HTR-8/SVneo (cell line): ENCODE data around the gene GIT1.

Experiments used
- DNase-seq: peaks from one replicate; pipeline ENCODE4 v3.0.0; 2011; ENCODE audit warnings: low spot score, mixed read lengths; ENCODE audit not compliant: insufficient read length
- FAIRE-seq: peaks from 2 replicates; lab custom pipeline; 2011; peaks lifted over from hg19 to GRCh38; lab: Jason Lieb, UNC

GIT1 gene, protein sequence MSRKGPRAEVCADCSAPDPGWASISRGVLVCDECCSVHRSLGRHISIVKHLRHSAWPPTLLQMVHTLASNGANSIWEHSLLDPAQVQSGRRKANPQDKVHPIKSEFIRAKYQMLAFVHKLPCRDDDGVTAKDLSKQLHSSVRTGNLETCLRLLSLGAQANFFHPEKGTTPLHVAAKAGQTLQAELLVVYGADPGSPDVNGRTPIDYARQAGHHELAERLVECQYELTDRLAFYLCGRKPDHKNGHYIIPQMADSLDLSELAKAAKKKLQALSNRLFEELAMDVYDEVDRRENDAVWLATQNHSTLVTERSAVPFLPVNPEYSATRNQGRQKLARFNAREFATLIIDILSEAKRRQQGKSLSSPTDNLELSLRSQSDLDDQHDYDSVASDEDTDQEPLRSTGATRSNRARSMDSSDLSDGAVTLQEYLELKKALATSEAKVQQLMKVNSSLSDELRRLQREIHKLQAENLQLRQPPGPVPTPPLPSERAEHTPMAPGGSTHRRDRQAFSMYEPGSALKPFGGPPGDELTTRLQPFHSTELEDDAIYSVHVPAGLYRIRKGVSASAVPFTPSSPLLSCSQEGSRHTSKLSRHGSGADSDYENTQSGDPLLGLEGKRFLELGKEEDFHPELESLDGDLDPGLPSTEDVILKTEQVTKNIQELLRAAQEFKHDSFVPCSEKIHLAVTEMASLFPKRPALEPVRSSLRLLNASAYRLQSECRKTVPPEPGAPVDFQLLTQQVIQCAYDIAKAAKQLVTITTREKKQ

DNA sequence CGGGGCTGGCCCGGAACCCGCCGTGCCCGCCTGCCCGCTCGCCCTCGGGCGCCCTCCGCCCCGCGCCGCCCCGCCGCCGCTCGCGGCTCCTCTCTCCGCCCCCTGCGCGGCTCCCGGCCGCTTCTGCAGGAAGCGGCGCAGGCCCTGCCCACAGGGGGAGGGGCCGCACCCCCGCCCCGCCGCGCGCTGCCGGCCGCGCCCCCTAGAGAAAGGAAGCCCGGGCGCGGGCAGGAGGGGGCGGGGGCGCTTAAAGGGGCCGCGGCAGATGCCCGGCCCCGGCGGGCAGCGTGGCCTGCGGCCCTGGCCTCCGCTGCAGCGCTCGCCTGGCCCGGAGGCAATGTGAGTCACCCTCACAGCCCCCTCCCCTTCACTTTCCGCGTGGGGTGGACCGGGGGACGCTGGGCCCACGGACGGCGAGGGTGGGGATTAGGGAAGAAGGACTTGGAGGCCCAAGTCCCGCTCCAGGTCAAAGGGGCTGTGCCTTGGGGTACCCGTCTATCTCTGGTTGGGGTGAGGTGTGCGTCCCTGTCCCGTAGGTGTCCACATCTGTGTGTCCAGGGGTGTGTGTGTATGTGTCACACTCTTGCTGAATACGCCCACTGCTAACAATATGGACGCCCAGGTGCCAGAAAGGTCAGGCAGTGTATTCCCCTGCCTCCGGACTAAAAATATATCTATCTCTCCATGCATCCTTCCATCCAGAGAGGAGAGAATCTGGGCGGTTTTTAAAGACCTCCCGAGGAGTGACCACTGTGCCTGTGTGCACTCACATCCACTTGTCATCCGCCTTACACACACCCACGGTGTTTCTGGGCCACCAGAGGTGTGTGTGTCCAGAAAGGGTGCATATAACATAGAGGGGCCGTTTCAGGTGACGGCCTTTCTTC is at the start of gene GIT1:
Gene GIT1 (minus strand): TSS at position 125 of the 887 bp plus-strand sequence. CDS start 270 bp downstream, outside the sequence.
- FAIRE-seq = peak; percentile 44
- DNase-seq = peak; percentile 84

DNA sequence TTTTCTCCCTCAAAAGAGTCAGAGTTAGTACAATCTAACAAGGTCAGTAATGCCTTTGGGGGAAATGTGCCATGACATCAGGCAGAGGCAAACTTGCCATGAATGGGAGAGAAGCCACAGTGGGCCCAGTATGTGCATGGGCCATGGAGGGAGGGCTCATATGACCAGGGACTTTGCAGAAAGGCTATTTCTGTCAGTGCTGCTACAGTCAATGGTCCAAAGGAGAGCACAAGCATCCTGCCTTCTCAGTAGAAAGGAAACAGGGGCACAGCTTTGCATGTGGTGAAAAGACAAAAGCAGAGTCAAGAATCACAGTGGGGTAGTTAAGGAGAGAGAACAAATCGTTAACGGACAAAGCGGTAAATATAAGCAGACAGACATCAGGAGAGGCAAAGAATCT is 44.4 kb upstream of the GIT1 start:
- FAIRE-seq (no peak), DNase-seq (no peak)

DNA sequence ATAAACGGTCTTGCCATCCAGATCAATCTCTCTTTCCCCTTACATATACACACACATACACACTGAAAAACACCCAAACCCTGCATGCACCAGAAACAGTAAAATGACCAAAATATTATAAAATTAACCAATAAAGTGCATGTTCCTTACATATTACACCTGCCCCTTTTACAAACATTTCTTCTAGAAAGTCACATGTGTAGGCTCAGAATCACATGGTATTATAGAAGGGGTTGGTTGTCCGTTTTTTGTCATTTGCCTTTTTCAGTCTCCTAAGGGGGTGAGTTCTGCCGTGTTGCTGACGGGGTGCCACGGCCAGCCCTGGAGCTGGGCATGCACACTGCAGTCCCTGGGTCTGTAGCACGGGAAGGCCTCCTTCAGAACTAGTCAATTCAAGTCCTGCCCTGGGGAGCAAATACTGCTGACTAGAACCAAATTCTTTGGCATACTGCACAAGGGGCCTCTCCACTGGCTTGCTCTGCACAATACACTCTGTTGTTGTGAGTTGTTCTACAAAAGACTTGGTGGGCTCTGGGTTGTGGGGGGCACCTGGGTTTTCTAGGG is 41.3 kb upstream of the GIT1 start:
- DNase-seq (no peak), FAIRE-seq (no peak)

DNA sequence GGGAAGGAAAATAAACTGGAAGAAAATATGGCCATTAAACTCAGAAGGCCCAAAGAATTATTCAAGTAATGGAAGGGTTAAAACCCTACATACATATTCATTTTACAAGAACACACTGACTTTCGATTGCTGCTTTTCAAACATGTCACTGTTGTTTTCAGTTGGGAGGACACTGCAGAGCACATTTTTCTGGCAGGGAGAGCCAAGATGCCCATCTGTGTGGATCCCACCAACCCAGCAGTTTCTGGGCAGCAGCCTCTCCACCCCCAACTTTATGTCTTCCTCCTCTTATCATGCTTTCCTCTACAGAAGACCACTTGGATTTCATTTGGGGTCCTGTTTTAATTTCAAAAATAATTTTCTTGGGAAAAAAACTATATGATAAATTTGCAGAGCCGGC is 40.4 kb upstream of the GIT1 start:
- no peak for DNase-seq
- no peak for FAIRE-seq

DNA sequence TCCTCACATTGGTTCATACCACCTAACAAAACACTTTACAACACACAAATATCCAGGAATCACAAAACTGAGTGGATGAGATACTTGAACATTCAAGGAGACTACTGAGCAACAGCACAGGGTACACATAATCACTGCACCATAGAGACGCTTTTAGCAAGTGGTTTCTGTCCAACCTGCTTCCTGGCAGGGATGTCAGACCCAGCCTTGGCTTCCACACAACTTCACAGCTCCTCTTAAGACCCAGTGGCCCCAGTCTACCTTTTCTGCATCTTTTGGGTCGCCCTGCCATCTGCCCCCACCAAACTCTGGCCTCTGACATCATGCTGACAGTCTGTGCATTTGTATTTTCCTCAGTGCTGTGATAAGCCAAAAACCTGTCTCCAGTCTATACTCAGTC is 39.2 kb upstream of the GIT1 start:
- FAIRE-seq (no peak), DNase-seq (no peak)

DNA sequence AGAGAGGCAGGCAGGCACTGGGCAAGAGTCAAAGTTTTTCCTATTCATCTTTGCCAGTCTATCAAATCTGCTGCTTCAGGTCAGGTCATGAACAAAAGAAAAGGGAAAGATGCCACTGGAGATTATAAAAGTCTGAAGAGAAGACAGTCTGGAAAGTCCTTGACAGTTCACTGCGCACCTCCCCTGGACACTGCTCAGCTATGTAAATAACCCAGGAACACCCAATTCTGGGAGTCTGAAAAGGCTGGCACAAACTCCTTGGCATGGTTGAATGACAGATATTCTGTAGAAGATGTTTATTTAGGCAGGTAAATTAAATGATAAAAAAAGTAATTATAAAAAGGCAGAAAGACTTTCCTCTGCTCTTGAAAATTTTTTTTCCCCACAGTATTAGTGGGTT is 38.5 kb upstream of the GIT1 start:
- FAIRE-seq (no peak), DNase-seq (no peak)

DNA sequence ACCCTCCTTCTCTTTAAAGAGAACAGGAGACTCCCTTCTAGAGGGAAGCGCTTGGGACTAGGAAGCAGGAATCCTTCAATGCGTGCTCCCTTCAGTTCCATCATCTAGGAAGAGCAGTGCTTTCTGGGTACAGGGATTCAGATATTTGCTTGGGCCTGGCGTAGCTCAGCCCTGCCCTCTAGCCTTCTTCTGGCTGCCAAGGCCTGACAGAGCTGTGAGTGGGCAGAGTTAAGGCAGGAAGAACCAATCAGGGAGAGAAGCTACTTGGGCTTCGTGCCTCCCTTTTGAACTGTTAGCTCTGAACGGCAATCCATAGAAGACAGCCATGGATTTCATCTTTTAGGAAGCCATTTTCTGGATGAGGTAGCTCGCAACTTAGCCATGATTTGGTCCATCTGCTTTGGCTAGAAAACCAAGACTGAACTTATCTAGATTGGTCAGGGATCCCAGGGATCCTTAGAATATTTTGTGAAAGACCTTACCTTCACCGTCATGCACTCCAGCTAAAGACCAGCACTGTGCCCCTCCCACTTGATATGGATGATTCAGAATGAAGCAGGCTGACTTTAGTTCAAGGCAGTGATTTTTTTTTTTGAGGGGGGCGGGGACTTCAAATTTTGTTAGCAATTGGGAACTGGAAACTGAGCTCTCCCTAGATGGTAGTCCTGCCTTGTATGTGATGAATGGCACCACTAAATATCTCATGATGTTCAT is 35.7 kb upstream of the GIT1 start:
- FAIRE-seq = peak; percentile 4

DNA sequence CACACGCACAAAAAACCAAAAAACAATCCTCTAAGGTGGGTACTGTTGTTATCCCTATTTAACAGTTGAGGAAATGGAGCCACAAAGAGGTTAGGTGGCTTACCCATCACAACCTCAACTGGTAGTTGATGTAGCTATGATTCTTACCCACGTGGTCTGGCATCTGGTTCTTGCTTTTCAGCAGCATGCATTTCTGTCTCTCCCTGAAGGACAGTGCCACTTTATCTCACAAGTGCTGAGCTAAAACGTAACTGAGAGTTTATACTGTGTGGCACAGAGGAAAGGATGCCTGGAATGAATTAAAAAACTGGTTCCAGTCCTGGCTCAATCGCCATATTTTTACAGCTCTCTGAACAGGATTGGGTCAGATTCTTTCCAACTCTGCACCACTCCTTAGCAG is 35.1 kb upstream of the GIT1 start:
- DNase-seq (no peak), FAIRE-seq (no peak)

More for the DNA sequence above, 35.7 kb upstream of the GIT1 start:
- DNase-seq = no peak

DNA sequence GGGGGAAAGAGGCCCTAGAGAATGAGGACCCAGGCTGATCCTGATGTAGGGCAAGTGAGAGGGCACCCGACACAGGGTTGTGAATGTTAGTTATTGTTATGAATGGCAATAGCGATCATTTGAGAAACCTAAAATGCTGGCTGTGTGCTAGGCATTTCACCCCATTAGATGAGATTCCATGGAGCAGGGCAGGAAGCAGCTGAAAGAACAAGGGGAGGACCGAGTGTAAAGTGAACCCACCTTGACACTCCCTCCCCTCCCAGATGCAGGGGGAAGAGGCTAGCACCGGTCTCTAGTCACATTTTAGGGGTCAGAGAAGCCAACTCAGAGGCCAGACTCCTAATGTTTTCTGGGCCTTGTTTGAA is 33.8 kb upstream of the GIT1 start:
- DNase-seq = no peak
- no peak for FAIRE-seq

DNA sequence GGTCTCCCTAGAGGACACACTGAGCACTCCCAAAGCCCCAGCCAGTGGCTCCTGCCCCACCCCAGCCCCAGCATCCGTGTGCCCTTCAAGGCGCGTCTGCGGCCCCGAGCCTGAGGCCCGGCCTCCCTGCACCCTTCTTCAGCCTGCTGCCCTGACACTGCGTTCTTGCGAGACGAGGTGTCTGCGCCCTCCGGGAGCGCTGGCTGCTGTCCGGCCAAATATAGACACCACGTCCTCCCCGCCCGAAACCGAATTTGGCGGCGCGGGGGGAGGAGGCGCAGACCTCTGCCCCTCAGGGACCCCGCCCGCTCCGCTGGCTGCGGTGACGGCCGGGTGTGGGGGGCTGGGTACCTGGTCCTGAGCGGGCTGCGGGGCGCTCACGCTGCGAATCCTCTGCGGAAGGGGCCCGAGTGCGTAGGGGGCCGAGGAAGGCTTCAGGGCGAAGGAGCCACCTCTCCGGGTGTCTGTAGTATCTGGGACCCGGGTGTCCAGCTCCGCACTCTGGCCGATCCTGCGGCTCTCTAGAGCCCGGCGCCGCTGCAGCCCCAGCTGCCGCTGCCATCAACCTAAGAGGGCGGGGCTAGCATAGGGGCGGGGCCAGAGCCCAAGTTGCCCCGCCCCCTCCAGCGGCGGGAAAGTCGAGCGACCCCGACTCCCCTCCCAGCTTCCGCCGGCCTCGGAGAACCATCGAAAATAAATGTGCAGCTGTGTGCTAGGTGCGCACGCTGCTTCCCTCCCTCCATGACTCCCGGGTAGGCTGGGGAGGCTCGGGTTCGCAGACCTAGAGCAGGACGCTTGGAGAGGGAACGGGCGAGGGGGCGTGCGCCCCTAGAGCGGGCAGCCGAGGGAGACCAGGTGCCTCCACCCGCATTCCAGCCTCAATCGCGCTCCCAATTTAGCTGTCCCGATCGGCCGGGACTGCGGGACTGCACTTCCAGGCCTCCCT is 33.2 kb upstream of the GIT1 start, which contains the start of gene CORO6:
Gene CORO6 (minus strand): TSS at position 576 of the 946 bp plus-strand sequence. CDS start 1,491 bp downstream, outside the sequence.
- peak; percentile 76 for FAIRE-seq
- peak; percentile 71 for DNase-seq

DNA sequence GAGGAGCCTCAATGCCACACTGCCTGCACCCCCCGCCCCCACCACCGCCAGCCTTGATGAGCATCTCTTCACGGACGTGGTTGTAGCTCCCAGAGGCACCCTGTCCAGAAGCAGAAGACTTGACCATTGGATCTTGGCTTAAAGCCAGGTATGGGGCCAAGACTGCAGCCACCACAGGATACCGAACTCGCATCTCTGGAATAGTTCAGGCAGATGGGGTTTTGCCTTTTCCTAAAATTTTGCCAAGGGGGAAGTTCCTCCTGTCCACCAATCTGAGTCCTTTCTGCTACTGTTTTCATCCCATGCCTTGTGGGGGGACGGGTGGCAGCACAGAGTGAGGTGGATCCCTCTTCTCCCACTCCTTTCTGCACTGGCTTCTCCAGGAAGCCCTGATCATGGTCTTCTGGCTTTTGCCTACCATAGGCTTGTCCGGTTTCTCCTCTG is 32.3 kb upstream of the GIT1 start:
- DNase-seq = no peak
- no peak for FAIRE-seq

DNA sequence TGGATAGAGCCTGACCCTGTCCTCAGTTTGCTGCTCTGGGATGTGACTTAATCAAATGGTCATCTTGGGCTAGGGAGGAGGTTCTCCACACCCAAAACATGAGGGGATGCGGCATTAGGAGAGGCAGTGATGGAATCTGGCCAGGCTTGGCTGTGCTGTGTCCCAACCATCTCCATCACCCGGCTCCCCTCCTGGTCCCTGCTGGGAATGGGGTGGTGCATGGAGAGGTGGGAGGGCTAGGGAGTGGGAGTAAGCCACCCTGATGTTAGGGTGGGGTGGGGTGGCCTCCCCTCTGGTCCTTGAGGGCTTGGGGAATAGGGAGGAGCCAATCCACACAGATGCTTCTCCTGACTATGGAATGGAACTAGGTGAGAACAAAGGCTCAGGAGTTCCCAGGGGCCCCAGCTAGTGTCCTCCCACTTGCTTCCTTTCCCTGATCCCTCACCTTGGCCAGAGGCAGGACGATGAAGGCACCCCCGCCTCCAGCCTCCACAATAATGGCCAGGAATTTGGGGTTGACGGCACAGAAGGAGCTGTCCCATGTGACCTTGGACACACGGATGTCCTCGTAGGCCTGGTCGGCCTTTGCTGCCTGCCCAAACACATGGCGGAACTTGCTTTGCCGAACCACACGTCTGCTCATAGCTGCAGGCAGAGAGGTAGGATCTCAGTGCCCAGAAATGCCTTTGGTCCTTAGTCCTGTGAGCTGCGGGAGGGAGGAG is 31.5 kb upstream of the GIT1 start:
- FAIRE-seq (no peak), DNase-seq (no peak)

DNA sequence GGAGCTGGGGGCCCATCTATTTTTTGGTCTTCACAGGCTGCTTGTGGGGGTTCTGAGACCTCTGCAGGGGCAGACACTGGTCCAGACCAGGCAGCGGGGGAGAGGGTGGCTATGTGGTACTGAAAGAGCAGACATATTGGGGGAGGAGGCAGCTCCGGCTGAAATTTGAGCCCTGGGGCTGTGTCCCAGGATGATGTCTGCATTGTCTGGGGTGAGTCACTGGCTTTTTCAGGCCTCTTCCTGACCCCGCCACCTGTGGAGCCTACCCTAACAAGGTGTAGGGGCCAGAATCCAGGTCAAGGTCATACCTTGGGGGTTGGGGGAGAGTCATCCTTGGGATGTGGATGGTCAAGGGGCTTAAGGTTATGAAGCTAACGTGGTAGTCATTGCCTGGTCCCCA is 30.8 kb upstream of the GIT1 start:
- FAIRE-seq = no peak
- peak; percentile 74 for DNase-seq

DNA sequence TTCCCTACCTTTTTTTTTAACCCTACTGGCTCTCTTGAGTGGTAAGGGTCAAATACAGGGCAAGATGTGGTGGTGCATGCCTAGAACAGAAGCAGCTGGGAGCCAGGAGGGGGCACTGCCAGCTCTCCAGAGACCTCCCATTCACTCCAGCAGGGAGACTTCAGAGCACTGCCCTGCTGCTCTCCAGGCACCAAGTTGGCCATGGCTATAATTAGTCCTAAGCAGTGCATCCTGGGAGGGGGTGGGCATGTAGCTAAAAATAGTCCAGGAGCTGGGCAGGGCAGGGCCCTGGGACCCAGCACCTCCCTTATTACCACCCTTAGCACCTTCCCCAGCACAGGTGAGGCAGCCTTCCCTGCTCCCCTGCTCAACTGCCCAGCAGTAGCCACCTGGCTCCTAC is 29.8 kb upstream of the GIT1 start:
- FAIRE-seq = no peak

DNA sequence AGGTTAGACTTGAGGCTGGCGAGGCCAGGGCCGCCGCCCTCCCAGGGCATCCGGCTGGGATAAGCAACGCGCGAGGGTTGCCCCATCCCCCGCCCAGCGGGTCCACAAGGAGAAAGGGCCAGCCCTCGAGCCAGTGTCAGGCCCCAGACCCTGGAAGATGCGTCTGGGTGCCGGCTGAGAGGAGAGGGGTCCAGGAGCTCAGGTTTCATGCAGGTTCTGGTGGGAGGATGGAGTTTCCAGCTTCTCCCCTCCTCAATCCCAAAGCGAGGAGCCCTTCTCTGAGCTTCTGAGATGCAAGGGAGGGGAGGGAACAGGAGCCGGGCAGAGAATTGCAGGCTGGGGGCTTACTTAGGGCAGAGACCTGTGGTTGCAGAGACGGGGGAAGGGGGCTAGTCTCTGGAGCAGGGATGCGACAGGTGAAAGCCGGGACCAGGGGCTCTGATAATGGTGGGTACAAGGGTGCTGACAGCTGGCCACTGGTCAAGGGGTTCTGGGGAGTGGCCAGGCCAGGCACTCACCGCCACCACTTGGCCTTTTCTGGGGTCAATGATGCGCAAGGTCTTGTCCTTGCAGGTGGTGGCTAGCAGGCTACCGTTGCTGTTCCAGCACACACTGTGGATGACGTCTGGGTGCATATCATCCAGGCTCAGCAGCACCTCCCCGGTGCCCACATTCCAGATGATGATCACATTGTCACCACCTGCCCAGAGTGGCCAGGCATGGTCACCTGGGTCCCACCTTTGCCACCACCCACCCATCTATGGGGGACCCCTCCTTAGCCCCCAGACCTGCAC is 29.0 kb upstream of the GIT1 start:
- DNase-seq = no peak
- no peak for FAIRE-seq

More for the DNA sequence above, 29.8 kb upstream of the GIT1 start:
- DNase-seq = peak; percentile 65

DNA sequence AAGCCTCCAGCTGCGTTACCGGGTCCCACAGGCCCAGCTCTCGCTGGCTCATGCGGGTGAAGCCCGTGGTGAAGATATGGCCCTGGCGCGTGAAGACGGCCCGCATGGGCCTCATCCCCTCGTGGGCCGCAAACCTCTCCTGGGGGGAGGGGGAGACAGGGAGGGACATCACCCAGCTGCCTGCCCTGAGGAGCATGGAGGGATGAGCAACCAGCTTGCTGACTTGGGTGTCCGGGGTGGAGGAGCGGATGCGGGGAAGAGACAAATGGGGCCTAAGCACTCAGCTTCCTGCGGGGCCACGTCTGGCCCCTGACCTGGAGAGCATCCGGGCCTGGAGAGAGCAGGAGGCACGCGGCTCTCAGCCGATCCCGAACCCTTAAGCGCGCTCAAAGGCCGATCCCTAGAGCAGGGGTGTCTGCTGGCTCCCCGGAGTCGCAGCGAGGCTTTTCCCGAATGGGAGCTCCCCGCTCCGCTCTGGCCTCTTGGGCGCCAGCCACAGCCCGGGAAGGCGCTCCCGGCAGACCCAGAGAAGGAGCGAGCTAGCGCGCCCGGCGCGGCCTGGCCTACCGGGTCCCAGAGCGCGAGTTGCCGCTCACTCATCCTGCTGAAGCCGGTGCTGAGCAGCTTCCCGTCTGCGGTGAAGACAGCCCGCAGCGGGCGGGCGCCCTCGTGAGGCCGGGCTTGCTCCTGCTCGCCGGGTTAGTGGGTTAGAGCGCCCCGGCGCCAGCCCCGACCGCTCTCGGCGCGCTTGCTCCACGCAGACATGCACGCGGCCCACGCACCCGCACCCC is 28.2 kb upstream of the GIT1 start:
- no peak for FAIRE-seq

More for the DNA sequence above, 28.2 kb upstream of the GIT1 start:
- DNase-seq = no peak
